Trophoblast cell (in vitro differentiated cells and primary cell): Measurements from ENCODE around the gene LRRC74B.

Experiments used
- DNase-seq, 2 donors: peaks; one replicate each; pipeline ENCODE4 v3.0.0-alpha.2; 2016
- H2AFZ ChIP-seq: 2 replicates; pipeline ENCODE4 v1.6.1; 2013; ENCODE audit warnings: low read length, moderate library complexity, mild to moderate bottlenecking; ENCODE audit not compliant: insufficient read depth, poor library complexity
- H2AK5ac ChIP-seq: 2 replicates; pipeline ENCODE4 v1.6.1; 2013; ENCODE audit warnings: mild to moderate bottlenecking, low read length
- H2BK120ac ChIP-seq: 2 replicates; pipeline ENCODE4 v1.6.1; 2013; ENCODE audit warnings: low read length, mild to moderate bottlenecking, moderate library complexity; ENCODE audit not compliant: insufficient read depth, poor library complexity
- H2BK12ac ChIP-seq: 2 replicates; pipeline ENCODE4 v1.6.1; 2013; ENCODE audit warnings: mild to moderate bottlenecking, low read length, moderate library complexity
- H2BK5ac ChIP-seq: 2 replicates; pipeline ENCODE4 v1.6.1; 2013; ENCODE audit warnings: low read length, low read depth, moderate library complexity, mild to moderate bottlenecking; ENCODE audit not compliant: poor library complexity
- H3K14ac ChIP-seq: 2 replicates; pipeline ENCODE4 v1.6.1; 2013; ENCODE audit warnings: mild to moderate bottlenecking, low read length
- H3K18ac ChIP-seq: 2 replicates; pipeline ENCODE4 v1.6.1; 2013; ENCODE audit warnings: mild to moderate bottlenecking, low read length
- H3K23ac ChIP-seq: 2 replicates; pipeline ENCODE4 v1.6.1; 2013; ENCODE audit warnings: low read length
- H3K27ac ChIP-seq: 2 replicates; pipeline ENCODE4 v1.5.1; 2013; ENCODE audit warnings: low read depth, mild to moderate bottlenecking, inconsistent platforms, low read length, moderate library complexity
- H3K27me3 ChIP-seq: 2 replicates; pipeline ENCODE4 v1.6.1; 2013; ENCODE audit warnings: inconsistent platforms, mild to moderate bottlenecking, low read length, moderate library complexity; ENCODE audit not compliant: insufficient read depth
- H3K36me3 ChIP-seq, 2 experiments: 1 replicate in 1 of 2; 2 replicates in 1 of 2; pipeline ENCODE4 v1.6.1; 2013; ENCODE audit warnings: low read length in 2 of 2, mild to moderate bottlenecking in 2 of 2, moderate library complexity in 1 of 2; ENCODE audit not compliant: insufficient read depth in 2 of 2, control insufficient read depth in 1 of 2
- H3K4ac ChIP-seq: 2 replicates; pipeline ENCODE4 v1.6.1; 2013; ENCODE audit warnings: low read depth, mild to moderate bottlenecking, low read length, moderate library complexity
- H3K4me1 ChIP-seq, 2 experiments: 1 replicate in 1 of 2; 2 replicates in 1 of 2; pipeline ENCODE4 v1.6.1; 2013; ENCODE audit warnings: low read length in 2 of 2, mild to moderate bottlenecking in 2 of 2, moderate library complexity in 1 of 2; ENCODE audit not compliant: insufficient read depth in 2 of 2, control insufficient read depth in 1 of 2
- H3K4me2 ChIP-seq: 2 replicates; pipeline ENCODE4 v1.6.1; 2013; ENCODE audit warnings: inconsistent platforms, mild to moderate bottlenecking, low read length, moderate library complexity
- H3K4me3 ChIP-seq: 2 replicates; pipeline ENCODE4 v1.5.1; 2013; ENCODE audit warnings: mild to moderate bottlenecking, low read depth, low read length, inconsistent platforms
- H3K79me1 ChIP-seq: one replicate; pipeline ENCODE4 v1.6.1; 2013; ENCODE audit warnings: low read length
- H3K79me2 ChIP-seq: 2 replicates; pipeline ENCODE4 v1.6.1; 2013; ENCODE audit warnings: low read length, mild to moderate bottlenecking; ENCODE audit not compliant: control insufficient read depth, insufficient read depth, poor library complexity
- H3K9ac ChIP-seq: 2 replicates; pipeline ENCODE4 v1.6.1; 2013; ENCODE audit warnings: mild to moderate bottlenecking, low read length
- H3K9me3 ChIP-seq: 2 replicates; pipeline ENCODE4 v1.6.1; 2013; ENCODE audit warnings: low read depth, mild to moderate bottlenecking, control low read depth, inconsistent platforms, low read length; ENCODE audit not compliant: insufficient read depth
- H4K12ac ChIP-seq: 2 replicates; pipeline ENCODE4 v1.6.1; 2013; ENCODE audit warnings: low read depth, mild to moderate bottlenecking, low read length, moderate library complexity
- H4K8ac ChIP-seq: 2 replicates; pipeline ENCODE4 v1.6.1; 2013; ENCODE audit warnings: low read depth, mild to moderate bottlenecking, low read length, moderate library complexity
- H4K91ac ChIP-seq: one replicate; pipeline ENCODE4 v1.6.1; 2013; ENCODE audit warnings: low read depth, mild to moderate bottlenecking, low read length, moderate library complexity
- WGBS: extraction: QIAGEN DNeasy Blood & Tissue Kit; methylation state at CpG from one replicate; pipeline ENCODE4 v1.1.7; 2013; ENCODE audit warnings: missing lambda C conversion rate; ENCODE audit not compliant: insufficient read length, insufficient coverage; ENCODE audit errors: extremely low coverage; 5-methylcytosine and 5-hydroxymethylcytosine counted together

LRRC74B gene

GRCh38 chr22:21025266-21025665 lies 20.5 kb upstream of the LRRC74B start:
- Histone ChIP-seq H3K9ac (no peak overlapping the region), H3K14ac (no peak overlapping the region), H3K9me3 (no peaks in the 10 kb centered on the region), H3K27ac (no peak overlapping the region), H3K79me2 (no peaks in the 10 kb centered on the region), H2BK12ac (no peak overlapping the region), H3K27me3 (no peaks in the 10 kb centered on the region), H3K18ac (no peak overlapping the region), H3K4me3 (no peak overlapping the region), H3K23ac (no peak overlapping the region), H4K8ac (no peak overlapping the region), H4K91ac (no peak overlapping the region), H4K12ac (no peak overlapping the region), H2BK5ac (no peak overlapping the region), H2BK120ac (no peak overlapping the region), H3K4me2 (no peak overlapping the region), H3K4me1 (peaks cover 11 to 17% of the 10 kb centered on the region in 2 experiments), H2AFZ (no peak overlapping the region), H3K36me3 (no peaks in the 10 kb centered on the region), H2AK5ac (no peak overlapping the region), H3K4ac (no peak overlapping the region), H3K79me1 (no peaks in the 10 kb centered on the region)
- no CpG with 5 or more reads among the region's 8 CpGs for WGBS
- DNase-seq = no peak

DNA sequence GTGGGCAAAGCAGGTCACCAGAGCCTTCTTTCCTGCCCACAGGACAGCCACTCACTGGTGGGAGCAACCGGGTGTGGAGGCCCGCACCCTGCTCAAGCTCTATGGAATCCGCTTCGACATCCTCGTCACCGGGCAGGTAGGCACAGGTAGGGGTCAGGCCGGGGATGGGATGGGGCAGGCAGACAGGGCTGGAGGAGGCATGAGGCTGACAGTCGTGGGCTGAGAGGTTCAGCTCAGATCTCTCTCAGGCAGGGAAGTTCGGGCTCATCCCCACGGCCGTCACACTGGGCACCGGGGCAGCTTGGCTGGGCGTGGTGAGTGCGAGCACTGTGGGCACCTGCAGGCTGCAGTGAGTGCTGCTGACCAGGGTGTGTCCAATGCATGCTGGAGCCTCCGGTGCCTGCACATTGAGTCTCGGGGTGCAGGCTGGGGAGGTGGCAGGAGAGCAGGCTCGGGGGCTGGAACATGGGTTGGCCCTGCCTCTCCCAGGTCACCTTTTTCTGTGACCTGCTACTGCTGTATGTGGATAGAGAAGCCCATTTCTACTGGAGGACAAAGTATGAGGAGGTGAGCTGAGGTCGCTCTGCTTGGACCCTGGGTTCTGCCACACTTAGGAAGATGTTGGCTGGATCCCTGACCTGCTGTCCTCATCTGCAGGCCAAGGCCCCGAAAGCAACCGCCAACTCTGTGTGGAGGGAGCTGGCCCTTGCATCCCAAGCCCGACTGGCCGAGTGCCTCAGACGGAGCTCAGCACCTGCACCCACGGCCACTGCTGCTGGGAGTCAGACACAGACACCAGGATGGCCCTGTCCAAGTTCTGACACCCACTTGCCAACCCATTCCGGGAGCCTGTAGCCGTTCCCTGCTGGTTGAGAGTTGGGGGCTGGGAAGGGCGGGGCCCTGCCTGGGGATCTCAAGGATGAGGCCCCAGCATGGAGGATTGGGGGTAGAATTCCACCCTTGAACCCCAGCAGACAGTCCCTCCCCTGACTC lies 19.7 kb upstream of the LRRC74B start:
- no peak overlapping the region for H4K8ac ChIP-seq
- no peak overlapping the region for H3K4me2 ChIP-seq
- peak in 1 of 2 donors; percentile 43 for DNase-seq
- H3K18ac ChIP-seq = no peak overlapping the region
- H3K79me1 ChIP-seq = no peaks in the 10 kb centered on the region
- WGBS = no CpG with 5 or more reads among the region's 27 CpGs
- H3K4me3 ChIP-seq = no peak overlapping the region
- no peaks in the 10 kb centered on the region for H3K79me2 ChIP-seq
- H2BK5ac ChIP-seq = no peak overlapping the region
- no peak overlapping the region for H3K14ac ChIP-seq
- H4K91ac ChIP-seq = no peak overlapping the region
- no peak overlapping the region for H3K4ac ChIP-seq
- no peak overlapping the region for H2BK12ac ChIP-seq
- no peak overlapping the region for H4K12ac ChIP-seq
- no peak overlapping the region for H2AFZ ChIP-seq
- no peak overlapping the region for H2AK5ac ChIP-seq
- H3K36me3 ChIP-seq = no peaks in the 10 kb centered on the region
- no peak overlapping the region for H3K27ac ChIP-seq
- H3K9me3 ChIP-seq = no peaks in the 10 kb centered on the region
- H3K9ac ChIP-seq = no peak overlapping the region
- H2BK120ac ChIP-seq = no peak overlapping the region
- no peak overlapping the region for H3K23ac ChIP-seq
- H3K27me3 ChIP-seq = no peaks in the 10 kb centered on the region
- peaks cover 11 to 17% of the 10 kb centered on the region in 2 experiments for H3K4me1 ChIP-seq

- no peak overlapping the region for H3K18ac ChIP-seq
- H2BK12ac ChIP-seq = no peak overlapping the region
- no peak overlapping the region for H4K8ac ChIP-seq
- H3K79me1 ChIP-seq = peaks cover 1% of the 10 kb centered on the region
- H3K4me1 ChIP-seq = peaks cover 19 to 27% of the 10 kb centered on the region in 2 experiments
- H3K4ac ChIP-seq = no peak overlapping the region
- H2BK5ac ChIP-seq = no peak overlapping the region
- no peaks in the 10 kb centered on the region for H3K27me3 ChIP-seq
- DNase-seq = peak in 1 of 2 donors; percentile 59
- H3K4me2 ChIP-seq = no peak overlapping the region
- no peak overlapping the region for H2AK5ac ChIP-seq
- H3K27ac ChIP-seq = no peak overlapping the region
- H3K14ac ChIP-seq = no peak overlapping the region
- no peaks in the 10 kb centered on the region for H3K36me3 ChIP-seq
- peaks cover under 1% of the 10 kb centered on the region for H3K79me2 ChIP-seq
- no peak overlapping the region for H4K12ac ChIP-seq
- no peak overlapping the region for H4K91ac ChIP-seq
- H3K23ac ChIP-seq = no peak overlapping the region
- no peaks in the 10 kb centered on the region for H3K9me3 ChIP-seq
- H2BK120ac ChIP-seq = no peak overlapping the region
- H2AFZ ChIP-seq = no peak overlapping the region
- H3K9ac ChIP-seq = no peak overlapping the region
- WGBS = no CpG with 5 or more reads among the region's 14 CpGs
- H3K4me3 ChIP-seq = no peak overlapping the region
Observed at GRCh38 chr22:21026783-21027692, 18.7 kb upstream of the LRRC74B start.
